Measurements from ENCODE around the gene KIF6. TPM values are rescaled to one million over a fixed set of nuclear protein-coding genes. Genes with fewer than 3 reads are reported as not detected.

Gene KIF6
- total and polyA plus RNA-seq, 2 donors (not counting 1 experiment from before 2014, with no cell fraction given): not detected

GRCh38 chr6:39610221-39610620, 115.0 kb downstream of the KIF6 start:
- CTCF ChIA-PET: no interaction called here
- Histone ChIP-seq H3K9ac (ENCODE audit: low read length) (no peak overlapping the region), H2AFZ (ENCODE audit: insufficient read depth, low read depth, low read length, poor library complexity, severe bottlenecking) (no peak overlapping the region), H3K4me1 (ENCODE audit: control insufficient read depth in 2 of 2, insufficient read depth in 2 of 2, low read length in 2 of 2) (no peaks in the 10 kb centered on the region), H3K27me3 (replicated peaks in 1 of 4; ENCODE audit: control extremely low read depth in 1 of 4, control insufficient read depth in 3 of 4, insufficient read depth in 4 of 4, low read length in 3 of 4) (peaks cover 0 to 3% (median 0%) of the 10 kb centered on the region in 4 experiments), H3K4me2 (replicated peaks; ENCODE audit: low read depth, low read length, poor library complexity, severe bottlenecking) (no peak overlapping the region), H3K36me3 (replicated peaks in 1 of 2; ENCODE audit: control extremely low read depth in 1 of 2, control insufficient read depth in 1 of 2, extremely low read depth in 1 of 2, insufficient read depth in 2 of 2, low read length in 1 of 2) (no peaks in the 10 kb centered on the region), H3K27ac (ENCODE audit: low read length in 2 of 2) (no peak overlapping the region), H3K79me2 (ENCODE audit: control insufficient read depth, insufficient read depth, low read length) (no peaks in the 10 kb centered on the region), H3K9me3 (ENCODE audit: control extremely low read depth in 1 of 3, control insufficient read depth in 2 of 3, insufficient read depth in 1 of 3, low read length in 2 of 3) (no peaks in the 10 kb centered on the region), H4K20me1 (ENCODE audit: control insufficient read depth, insufficient read depth, low read length, poor library complexity, severe bottlenecking) (no peaks in the 10 kb centered on the region), H3K4me3 (ENCODE audit: control extremely low read depth in 1 of 5, extremely low read depth in 1 of 5, insufficient read depth in 1 of 5, low read depth in 2 of 5, low read length in 4 of 5) (no peak overlapping the region)
- peaks cover 7% of the 10 kb centered on the region for H3K27me3 Mint-ChIP-seq
- no peak overlapping the region for H3K4me3 Mint-ChIP-seq
- intact Hi-C loops (cut with micrococcal nuclease): no loop called here
- no peak for DNase-seq
- POLR2A ChIA-PET: no interaction called here
- 60% methylated on average over 1 of the region's 3 CpGs for WGBS (ENCODE audit: insufficient coverage)
- no peaks in the 10 kb centered on the region for H3K4me1 Mint-ChIP-seq
- ATAC-seq (ENCODE audit: low read depth): no peak
- TF ChIP-seq CTCF (IDR thresholded peaks at IDR 0.05): no peak
- no peak for TF ChIP-seq EZH2 (IDR thresholded peaks at IDR 0.05; ENCODE audit: borderline replicate concordance, insufficient read depth, low read depth, low read length, poor library complexity, severe bottlenecking)
- H3K27ac Mint-ChIP-seq: no peak overlapping the region
- H3K9me3 Mint-ChIP-seq (ENCODE audit: insufficient read depth): no peaks in the 10 kb centered on the region

- Mint-ChIP-seq H3K4me1 (no peaks in the 10 kb centered on the region), H3K27me3 (peaks cover 12% of the 10 kb centered on the region), H3K4me3 (no peak overlapping the region), H3K27ac (no peak overlapping the region), H3K9me3 (ENCODE audit: insufficient read depth) (no peaks in the 10 kb centered on the region)
- Histone ChIP-seq H3K4me1 (ENCODE audit: control insufficient read depth in 2 of 2, insufficient read depth in 2 of 2, low read length in 2 of 2) (no peaks in the 10 kb centered on the region), H3K9ac (ENCODE audit: low read length) (no peak overlapping the region), H3K9me3 (ENCODE audit: control extremely low read depth in 1 of 3, control insufficient read depth in 2 of 3, insufficient read depth in 1 of 3, low read length in 2 of 3) (no peaks in the 10 kb centered on the region), H3K27me3 (replicated peaks in 1 of 4; ENCODE audit: control extremely low read depth in 1 of 4, control insufficient read depth in 3 of 4, insufficient read depth in 4 of 4, low read length in 3 of 4) (peaks cover 0 to under 1% (median 0%) of the 10 kb centered on the region in 4 experiments), H3K4me3 (ENCODE audit: control extremely low read depth in 1 of 5, extremely low read depth in 1 of 5, insufficient read depth in 1 of 5, low read depth in 2 of 5, low read length in 4 of 5) (no peak overlapping the region), H3K27ac (ENCODE audit: low read length in 2 of 2) (no peak overlapping the region), H3K79me2 (ENCODE audit: control insufficient read depth, insufficient read depth, low read length) (no peaks in the 10 kb centered on the region), H3K36me3 (replicated peaks in 1 of 2; ENCODE audit: control extremely low read depth in 1 of 2, control insufficient read depth in 1 of 2, extremely low read depth in 1 of 2, insufficient read depth in 2 of 2, low read length in 1 of 2) (no peaks in the 10 kb centered on the region), H2AFZ (ENCODE audit: insufficient read depth, low read depth, low read length, poor library complexity, severe bottlenecking) (no peak overlapping the region), H3K4me2 (replicated peaks; ENCODE audit: low read depth, low read length, poor library complexity, severe bottlenecking) (no peak overlapping the region), H4K20me1 (ENCODE audit: control insufficient read depth, insufficient read depth, low read length, poor library complexity, severe bottlenecking) (no peaks in the 10 kb centered on the region)
- no peak for TF ChIP-seq EZH2 (IDR thresholded peaks at IDR 0.05; ENCODE audit: borderline replicate concordance, insufficient read depth, low read depth, low read length, poor library complexity, severe bottlenecking)
- no peak for TF ChIP-seq CTCF (IDR thresholded peaks at IDR 0.05)
- no peak for DNase-seq
- ATAC-seq (ENCODE audit: low read depth): no peak
- POLR2A ChIA-PET: no interaction called here
- CTCF ChIA-PET: no interaction called here
- intact Hi-C loops (cut with micrococcal nuclease): no loop called here
- WGBS (ENCODE audit: insufficient coverage): 28% methylated on average over 3 of the region's 7 CpGs
Measured at GRCh38 chr6:39608652-39609345, 116.4 kb downstream of the KIF6 start.

Measured in B cell (primary cell).